A172 (cell line): ENCODE measurements around the gene MGAT5B. TPM values are rescaled to one million over a fixed set of nuclear protein-coding genes. Genes with fewer than 3 reads are reported as not detected.
"Not testable (repeated sequence)": the region's sequence is repeated elsewhere in the genome, so short reads cannot be mapped to it uniquely, and the experiment has no call there.

Experiments
- DNase-seq: peaks from one replicate; pipeline ENCODE4 v3.0.0-alpha.2; 2015; ENCODE audit warnings: low spot score
- total RNA-seq: library from RNA; depleted of rRNA; stranded (reverse); fragments of >200 nt; shearing (Covaris generic); gene quantifications from 2 replicates; pipeline ENCODE4 v1.2.3, GENCODE V29; 2014; rRNA removed

MGAT5B gene, protein sequence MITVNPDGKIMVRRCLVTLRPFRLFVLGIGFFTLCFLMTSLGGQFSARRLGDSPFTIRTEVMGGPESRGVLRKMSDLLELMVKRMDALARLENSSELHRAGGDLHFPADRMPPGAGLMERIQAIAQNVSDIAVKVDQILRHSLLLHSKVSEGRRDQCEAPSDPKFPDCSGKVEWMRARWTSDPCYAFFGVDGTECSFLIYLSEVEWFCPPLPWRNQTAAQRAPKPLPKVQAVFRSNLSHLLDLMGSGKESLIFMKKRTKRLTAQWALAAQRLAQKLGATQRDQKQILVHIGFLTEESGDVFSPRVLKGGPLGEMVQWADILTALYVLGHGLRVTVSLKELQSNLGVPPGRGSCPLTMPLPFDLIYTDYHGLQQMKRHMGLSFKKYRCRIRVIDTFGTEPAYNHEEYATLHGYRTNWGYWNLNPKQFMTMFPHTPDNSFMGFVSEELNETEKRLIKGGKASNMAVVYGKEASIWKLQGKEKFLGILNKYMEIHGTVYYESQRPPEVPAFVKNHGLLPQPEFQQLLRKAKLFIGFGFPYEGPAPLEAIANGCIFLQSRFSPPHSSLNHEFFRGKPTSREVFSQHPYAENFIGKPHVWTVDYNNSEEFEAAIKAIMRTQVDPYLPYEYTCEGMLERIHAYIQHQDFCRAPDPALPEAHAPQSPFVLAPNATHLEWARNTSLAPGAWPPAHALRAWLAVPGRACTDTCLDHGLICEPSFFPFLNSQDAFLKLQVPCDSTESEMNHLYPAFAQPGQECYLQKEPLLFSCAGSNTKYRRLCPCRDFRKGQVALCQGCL
- 11.7 and 16.7 TPM in 2 replicates for total RNA-seq

DNA sequence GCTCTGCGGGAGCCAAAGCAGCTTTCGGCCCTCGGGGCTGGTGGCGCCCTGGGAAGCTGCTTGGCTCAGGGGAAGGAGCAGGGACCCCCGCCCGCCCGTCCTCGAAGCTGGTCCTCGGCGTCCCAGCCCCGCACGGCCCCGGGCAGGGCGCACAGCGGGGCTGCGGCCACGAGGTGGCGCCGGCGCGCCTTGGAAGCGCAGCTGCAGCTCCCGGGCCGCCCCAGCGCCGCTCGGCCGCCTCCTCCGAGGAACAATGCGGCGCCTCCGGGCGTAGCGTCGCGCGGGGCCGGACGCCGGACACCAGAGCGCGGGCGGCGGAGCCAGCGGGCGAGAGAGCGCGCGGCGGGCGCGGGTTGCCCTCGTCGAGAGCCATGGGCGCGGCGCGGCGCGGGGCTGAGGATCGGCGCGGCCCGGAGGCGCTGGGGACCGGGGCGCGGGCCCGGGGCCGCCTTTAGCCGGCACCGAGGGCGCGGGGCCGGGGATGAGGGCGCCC is at the start of gene MGAT5B:
Gene MGAT5B, plus strand, starts transcription at position 229 of the 493 bp plus-strand sequence. CDS start 626 bp downstream, outside the sequence.
- peak; percentile 55 for DNase-seq

- no peak for DNase-seq
Observed at GRCh38 chr17:76820039-76820438, 48.2 kb upstream of the MGAT5B start.

DNA sequence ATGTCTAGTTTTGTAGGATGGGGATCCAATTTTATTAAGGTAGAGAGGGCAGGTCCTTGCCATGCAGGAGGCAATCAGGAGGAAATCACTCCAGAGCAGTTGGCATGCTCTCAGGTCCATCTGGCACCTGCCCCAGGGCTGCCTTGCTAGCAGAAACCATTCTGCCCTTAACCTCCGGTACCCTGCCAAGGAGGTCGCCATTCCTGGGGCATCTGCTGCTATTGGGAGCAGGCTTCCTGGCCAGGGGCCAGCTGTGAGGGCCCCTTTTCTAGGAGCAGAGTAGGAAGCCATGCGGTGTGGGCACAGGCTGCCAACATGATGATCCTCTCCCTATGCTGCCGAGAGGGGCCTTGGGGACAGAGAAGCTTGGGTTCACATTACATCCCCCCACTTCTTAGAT is 47.6 kb upstream of the MGAT5B start:
- no peak for DNase-seq

DNA sequence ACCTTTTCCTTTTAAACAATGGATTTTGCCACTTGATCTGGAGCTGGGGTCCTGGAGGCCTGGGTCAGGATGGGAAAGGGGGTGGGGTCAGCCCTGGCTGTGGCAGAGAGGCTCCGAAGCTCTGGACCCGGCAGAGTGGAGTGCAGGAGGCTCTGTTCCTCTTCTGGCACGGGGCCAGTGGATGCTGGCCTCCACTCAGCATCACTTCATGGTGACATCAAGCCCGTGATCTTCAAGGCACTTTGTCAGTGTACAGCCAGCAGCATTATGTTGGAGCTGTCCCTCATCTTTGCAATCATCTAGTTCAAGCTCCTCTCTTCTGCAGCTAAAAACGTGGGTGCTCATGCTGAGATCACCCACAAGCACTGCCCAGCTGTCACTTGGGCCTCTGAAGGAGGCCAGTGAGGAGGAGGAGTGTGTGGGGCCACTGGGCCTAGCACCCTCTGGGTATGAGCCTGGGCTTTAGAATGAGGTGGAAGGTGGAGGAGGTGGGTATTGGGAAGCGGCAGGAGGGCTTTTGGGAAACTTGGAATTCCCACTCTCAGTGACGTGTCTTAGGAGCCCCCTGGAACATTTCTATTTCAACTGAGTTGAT is 45.9 kb upstream of the MGAT5B start:
- DNase-seq, result no peak

- no peak for DNase-seq
Observed at GRCh38 chr17:76824093-76824492, 44.1 kb upstream of the MGAT5B start.

GRCh38 chr17:76826330-76827068 is 41.7 kb upstream of the MGAT5B start:
- DNase-seq, result no peak

- DNase-seq, result no peak
Observed at GRCh38 chr17:76827736-76828135, 40.5 kb upstream of the MGAT5B start.

DNA sequence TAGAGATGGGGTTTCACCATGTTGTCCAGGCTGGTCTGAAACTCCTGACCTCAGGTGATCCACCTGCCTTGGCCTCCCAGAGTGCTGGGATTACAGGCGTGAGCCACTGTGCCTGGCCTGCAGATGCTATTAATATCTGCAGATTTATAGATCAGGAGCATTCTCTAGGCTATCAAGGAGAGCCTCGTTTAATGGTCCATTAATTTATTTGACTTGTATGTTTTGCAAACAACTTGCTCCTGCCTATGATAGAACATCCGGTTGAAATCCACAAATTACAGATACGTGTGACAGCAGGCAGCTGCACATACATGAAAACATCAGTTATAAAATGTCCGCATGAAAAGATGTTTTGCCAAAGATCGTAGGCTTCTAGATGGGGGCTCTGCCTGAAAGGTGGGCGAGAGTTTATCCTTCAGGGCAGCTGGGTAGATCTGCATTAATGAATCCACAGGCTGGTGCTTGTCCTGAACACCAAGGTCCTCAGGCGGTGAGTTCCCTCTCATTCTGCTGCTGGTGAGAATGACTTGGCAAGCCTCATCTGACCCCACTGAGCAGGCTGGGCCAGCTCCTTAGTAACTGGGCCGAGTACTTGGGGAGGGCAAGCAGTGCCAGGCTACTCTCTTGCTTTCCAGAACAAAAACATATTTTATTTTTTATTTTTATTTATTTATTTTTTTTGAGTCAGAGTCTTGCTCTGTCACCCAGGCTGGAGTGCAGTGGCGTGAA is 37.1 kb upstream of the MGAT5B start:
- DNase-seq, result no peak

DNA sequence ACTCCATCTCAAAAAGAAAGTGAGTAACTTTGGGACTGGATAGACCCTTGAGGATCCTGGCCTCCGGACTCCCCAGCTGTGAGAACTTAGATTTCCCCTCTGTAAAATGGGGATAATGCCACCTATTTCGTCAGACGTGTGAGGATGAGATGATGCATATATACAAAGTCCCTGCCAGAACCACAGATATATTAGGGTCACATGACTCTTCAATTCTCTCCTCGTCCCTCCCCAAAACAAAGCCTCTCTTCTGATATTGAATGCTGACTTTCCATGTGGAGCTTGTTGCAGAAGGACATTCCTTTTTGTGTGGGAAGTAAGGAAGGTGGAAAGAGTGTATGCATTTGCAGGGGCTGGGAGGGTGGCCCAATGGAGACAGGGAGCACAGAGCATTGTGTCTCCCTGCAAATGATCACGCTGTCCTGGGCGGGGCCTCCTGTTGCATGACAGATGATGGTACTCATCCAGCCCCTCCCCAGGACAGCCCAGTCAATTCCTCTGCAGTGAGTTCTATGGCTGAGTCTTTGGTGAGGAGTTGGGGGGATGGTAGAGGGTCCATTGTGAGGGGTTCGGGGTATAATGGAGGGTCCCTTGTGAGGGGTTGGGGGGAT is 35.1 kb upstream of the MGAT5B start:
- DNase-seq, result no peak

DNA sequence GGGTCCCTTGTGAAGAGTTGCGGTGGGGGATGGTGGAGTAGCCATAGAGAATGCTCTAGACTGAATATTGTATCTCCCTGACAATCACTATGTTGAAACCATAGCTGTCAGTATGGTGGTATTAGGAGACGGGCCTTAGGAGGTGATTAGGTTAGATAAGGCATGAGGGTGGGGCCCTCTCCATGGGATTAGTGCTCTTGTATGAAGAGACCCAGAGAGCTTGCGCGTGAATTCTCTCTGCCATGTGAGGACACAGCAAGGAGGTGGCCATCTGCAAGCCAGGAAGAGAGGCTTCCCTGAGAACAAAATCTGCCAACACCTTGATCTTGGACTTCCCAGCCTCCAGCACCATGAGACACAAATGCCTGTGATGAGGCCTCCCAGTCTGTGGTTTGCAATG is 34.5 kb upstream of the MGAT5B start:
- no peak for DNase-seq

DNA sequence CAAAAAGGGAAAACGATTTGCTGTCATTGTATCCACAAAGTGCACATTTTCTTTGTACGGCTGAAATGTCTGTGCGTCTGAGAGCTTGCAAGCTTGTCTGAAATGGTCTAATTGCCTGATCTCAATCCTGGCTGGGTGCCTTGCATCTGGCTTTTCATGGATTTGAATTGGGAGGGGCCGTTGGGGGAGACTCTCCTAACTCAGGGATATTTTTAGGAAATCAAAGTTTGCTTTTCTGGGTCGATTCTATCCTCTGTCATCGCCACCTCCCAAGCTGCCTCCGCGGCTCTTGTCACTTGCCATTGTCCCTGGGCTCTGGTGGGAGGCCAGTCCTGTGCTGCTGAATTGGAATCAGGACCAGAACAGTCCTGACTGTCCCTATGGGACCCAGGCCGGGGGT is 33.3 kb upstream of the MGAT5B start:
- DNase-seq, result no peak

DNA sequence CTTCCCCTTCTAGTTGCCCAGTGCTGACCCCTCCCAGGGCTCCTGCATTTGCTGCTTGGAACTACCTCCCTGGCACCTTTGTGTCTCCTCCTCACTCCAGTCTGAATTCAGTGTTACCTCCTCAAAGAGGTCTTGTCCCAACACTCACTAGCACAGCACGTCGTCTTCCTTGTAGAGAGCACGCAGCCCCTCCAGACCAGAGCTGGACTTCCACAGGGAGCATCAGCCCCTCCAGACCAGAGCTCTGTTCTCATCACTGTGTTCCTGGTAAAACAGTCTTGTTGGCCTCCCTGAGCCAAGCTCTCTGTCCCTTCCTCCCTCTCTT is 27.8 kb upstream of the MGAT5B start:
- no peak for DNase-seq

- no peak for DNase-seq
Observed at GRCh38 chr17:76840884-76841775, 27.1 kb upstream of the MGAT5B start.

DNA sequence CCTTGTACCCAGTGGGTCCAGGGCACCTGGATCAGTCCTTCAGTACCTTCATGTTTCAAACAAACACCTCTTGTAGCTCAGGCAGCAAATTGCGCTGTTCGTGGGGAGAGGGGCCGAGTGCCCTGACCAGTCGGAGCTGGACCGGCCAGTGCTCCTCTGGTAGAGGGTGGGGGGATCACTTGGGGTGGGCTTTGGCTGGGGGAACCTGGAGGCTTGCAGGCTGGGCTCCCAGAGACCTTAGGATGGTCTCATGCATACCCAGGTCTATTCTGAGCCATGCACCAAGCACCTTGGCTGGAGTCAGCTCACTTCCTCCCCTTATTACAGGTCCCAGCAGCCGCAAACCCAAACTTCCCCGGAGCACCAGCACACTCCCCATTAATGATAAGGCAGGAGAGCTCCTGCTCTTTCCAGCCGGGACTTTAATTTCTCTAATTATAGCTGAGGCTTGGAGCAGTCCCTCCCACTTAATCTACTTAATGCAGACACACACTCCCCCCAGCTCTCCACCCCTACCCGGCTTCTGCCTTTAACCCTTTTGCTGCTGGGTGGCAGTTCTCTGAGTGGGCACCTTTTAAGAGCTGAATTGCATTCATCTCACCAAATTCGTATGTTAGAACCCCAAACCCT is 26.3 kb upstream of the MGAT5B start:
- no peak for DNase-seq

DNA sequence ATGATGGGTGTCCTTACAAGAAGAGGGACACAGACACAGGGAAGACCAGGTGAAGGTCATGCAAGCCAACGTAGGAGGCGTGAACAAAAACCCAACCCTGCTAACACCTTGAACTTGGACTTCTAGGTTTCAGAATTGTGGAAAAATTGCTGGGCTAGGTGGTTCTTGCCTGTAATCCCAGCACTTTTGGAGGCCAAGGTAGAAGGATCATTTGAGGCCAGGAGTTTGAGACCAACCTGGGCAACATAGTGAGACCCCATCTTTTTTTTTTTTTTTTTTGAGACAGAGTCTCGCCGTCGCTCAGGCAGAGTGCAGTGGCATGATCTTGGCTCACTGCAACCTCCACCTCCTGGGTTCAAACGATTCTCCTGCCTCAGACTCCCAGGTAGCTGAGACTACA is 25.1 kb upstream of the MGAT5B start:
- not testable (repeated sequence) for DNase-seq

GRCh38 chr17:76843703-76844484 is 24.3 kb upstream of the MGAT5B start:
- DNase-seq, result peak; percentile 37

DNA sequence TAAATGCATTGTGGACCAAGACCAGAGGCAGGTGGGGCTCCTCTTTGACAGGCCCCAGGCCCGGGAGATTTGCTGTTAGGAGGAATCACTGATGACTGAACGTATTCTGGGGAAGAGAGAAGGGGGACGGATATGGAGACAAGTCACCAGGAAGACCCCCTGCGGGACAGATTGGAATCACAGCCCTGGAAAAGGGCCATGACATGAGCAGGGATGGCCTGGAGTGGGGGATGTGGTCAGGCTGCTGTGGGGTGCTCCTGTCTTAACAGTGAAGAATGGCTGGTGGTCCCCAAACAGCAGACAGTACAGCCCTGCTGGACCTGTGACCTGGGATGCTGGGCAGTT is 23.7 kb upstream of the MGAT5B start:
- DNase-seq, result no peak

GRCh38 chr17:76844846-76845245 is 23.4 kb upstream of the MGAT5B start:
- DNase-seq, result no peak
